K562 (cell line): ENCODE data around the gene CLCF1.

Source experiments
- STAT5A ChIP-seq: IDR thresholded peaks from 2 replicates; pipeline ENCODE4 v1.6.1; 2012; ENCODE audit warnings: low read length, inconsistent platforms, borderline replicate concordance
- ZNF165 ChIP-seq: fragments of 250-450 bp; sonication (Bioruptor Pico); IDR thresholded peaks from 2 replicates; pipeline ENCODE4 v1.4.0; 2020; ENCODE audit warnings: borderline replicate concordance
- ZNF232 ChIP-seq: sonication (generic); formaldehyde crosslinking; IDR thresholded peaks from 2 replicates; pipeline ENCODE4 v1.8.0; 2022; ENCODE audit warnings: mild to moderate bottlenecking, missing genetic modification reagents
- TF ChIP-seq, protein P1 (sequence below): IDR thresholded peaks from 3 replicates; pipeline ENCODE4 v1.6.1; 2011; ENCODE audit warnings: borderline replicate concordance, mild to moderate bottlenecking, moderate library complexity; ENCODE audit not compliant: insufficient read length; ENCODE audit errors: extremely low read depth
- TF ChIP-seq, protein P2 (sequence below), 3 experiments: IDR thresholded peaks in 2 of 3; conservative IDR thresholded peaks in 1 of 3; 2 replicates each; pipeline ENCODE4 v1.5.1; 2011 to 2012; ENCODE audit warnings: low read length in 3 of 3, mild to moderate bottlenecking in 3 of 3, control low read depth in 2 of 3, improper control_type of control experiment in 1 of 3, inconsistent platforms in 1 of 3, low read depth in 1 of 3, mixed read lengths in 1 of 3, moderate library complexity in 1 of 3; ENCODE audit not compliant: insufficient read depth in 2 of 3

DNA sequence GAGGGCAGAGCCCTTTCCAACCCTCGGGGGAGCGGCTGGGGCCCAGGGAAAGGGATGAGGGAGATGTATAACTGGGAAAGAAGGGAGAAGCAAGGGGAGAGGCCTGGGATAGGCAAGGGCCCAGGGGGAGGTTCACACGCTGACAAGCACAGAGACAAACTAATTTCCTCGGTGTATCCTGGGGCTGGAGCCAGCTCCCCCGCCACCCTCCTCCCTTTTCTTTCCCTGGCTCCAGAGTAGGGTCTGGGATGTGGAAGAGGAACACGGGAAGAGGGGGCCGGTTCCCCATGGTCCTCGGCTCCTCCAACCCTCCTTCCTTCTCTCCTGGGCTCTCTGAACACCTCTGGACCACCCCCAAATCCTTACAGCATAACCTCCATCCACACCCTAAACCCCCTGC, 6.9 kb downstream of the CLCF1 start:
- TF ChIP-seq ZNF165 (CRISPR knock-in tag) (no peak), STAT5A (no peak), ZNF232 (CRISPR knock-in tag) (no peak)
- TF ChIP-seq, protein P1, sequence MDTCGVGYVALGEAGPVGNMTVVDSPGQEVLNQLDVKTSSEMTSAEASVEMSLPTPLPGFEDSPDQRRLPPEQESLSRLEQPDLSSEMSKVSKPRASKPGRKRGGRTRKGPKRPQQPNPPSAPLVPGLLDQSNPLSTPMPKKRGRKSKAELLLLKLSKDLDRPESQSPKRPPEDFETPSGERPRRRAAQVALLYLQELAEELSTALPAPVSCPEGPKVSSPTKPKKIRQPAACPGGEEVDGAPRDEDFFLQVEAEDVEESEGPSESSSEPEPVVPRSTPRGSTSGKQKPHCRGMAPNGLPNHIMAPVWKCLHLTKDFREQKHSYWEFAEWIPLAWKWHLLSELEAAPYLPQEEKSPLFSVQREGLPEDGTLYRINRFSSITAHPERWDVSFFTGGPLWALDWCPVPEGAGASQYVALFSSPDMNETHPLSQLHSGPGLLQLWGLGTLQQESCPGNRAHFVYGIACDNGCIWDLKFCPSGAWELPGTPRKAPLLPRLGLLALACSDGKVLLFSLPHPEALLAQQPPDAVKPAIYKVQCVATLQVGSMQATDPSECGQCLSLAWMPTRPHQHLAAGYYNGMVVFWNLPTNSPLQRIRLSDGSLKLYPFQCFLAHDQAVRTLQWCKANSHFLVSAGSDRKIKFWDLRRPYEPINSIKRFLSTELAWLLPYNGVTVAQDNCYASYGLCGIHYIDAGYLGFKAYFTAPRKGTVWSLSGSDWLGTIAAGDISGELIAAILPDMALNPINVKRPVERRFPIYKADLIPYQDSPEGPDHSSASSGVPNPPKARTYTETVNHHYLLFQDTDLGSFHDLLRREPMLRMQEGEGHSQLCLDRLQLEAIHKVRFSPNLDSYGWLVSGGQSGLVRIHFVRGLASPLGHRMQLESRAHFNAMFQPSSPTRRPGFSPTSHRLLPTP: no peak
- TF ChIP-seq, protein P2, sequence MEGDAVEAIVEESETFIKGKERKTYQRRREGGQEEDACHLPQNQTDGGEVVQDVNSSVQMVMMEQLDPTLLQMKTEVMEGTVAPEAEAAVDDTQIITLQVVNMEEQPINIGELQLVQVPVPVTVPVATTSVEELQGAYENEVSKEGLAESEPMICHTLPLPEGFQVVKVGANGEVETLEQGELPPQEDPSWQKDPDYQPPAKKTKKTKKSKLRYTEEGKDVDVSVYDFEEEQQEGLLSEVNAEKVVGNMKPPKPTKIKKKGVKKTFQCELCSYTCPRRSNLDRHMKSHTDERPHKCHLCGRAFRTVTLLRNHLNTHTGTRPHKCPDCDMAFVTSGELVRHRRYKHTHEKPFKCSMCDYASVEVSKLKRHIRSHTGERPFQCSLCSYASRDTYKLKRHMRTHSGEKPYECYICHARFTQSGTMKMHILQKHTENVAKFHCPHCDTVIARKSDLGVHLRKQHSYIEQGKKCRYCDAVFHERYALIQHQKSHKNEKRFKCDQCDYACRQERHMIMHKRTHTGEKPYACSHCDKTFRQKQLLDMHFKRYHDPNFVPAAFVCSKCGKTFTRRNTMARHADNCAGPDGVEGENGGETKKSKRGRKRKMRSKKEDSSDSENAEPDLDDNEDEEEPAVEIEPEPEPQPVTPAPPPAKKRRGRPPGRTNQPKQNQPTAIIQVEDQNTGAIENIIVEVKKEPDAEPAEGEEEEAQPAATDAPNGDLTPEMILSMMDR (IDR thresholded peaks at IDR 0.05 in 2 of 3, conservative IDR thresholded peaks at IDR 0.05 in 1 of 3; ENCODE audit: insufficient read depth in 2 of 3, low read depth in 1 of 3, low read length in 3 of 3): no peak
